Fibroblast of upper back skin (primary cell): ENCODE data around the gene TRERF1.
A peak's percentile ranks its signal among the peaks of the same experiment; 100 is the strongest.

Source experiments
- DNase-seq: peaks from one replicate; pipeline ENCODE4 v3.0.0-alpha.2; 2013

TRERF1 gene

GRCh38 chr6:42268016-42268834 is 183.5 kb downstream of the TRERF1 start:
- no peak for DNase-seq

- no peak for DNase-seq
Observed at GRCh38 chr6:42266538-42266937, 185.2 kb downstream of the TRERF1 start.

- no peak for DNase-seq
Observed at GRCh38 chr6:42264852-42265390, 186.8 kb downstream of the TRERF1 start.

- no peak for DNase-seq
Observed at GRCh38 chr6:42264162-42264851, 187.4 kb downstream of the TRERF1 start.

- no peak for DNase-seq
Observed at GRCh38 chr6:42263165-42263728, 188.5 kb downstream of the TRERF1 start.

- no peak for DNase-seq
Observed at GRCh38 chr6:42260972-42261371, 190.8 kb downstream of the TRERF1 start.

GRCh38 chr6:42260396-42260888 is 191.3 kb downstream of the TRERF1 start:
- DNase-seq, result no peak

GRCh38 chr6:42259841-42260395 is 191.8 kb downstream of the TRERF1 start:
- DNase-seq, result peak; percentile 54

- DNase-seq, result no peak
Observed at GRCh38 chr6:42259286-42259685, 192.4 kb downstream of the TRERF1 start.

GRCh38 chr6:42257614-42258013 is 194.1 kb downstream of the TRERF1 start:
- DNase-seq, result no peak

- no peak for DNase-seq
Observed at GRCh38 chr6:42257063-42257462, 194.7 kb downstream of the TRERF1 start.

- no peak for DNase-seq
Observed at GRCh38 chr6:42255050-42255449, 196.7 kb downstream of the TRERF1 start.

- no peak for DNase-seq
Observed at GRCh38 chr6:42254505-42254904, 197.2 kb downstream of the TRERF1 start.

- DNase-seq, result peak; percentile 43
Observed at GRCh38 chr6:42251911-42252637, 199.7 kb downstream of the TRERF1 start.

- peak; percentile 52 for DNase-seq
Observed at GRCh38 chr6:42251500-42251899, 200.2 kb downstream of the TRERF1 start.

- no peak for DNase-seq
Observed at GRCh38 chr6:42250274-42250931, 201.3 kb downstream of the TRERF1 start.

GRCh38 chr6:42249279-42249678 is 202.4 kb downstream of the TRERF1 start:
- DNase-seq, result peak; percentile 25

- no peak for DNase-seq
Observed at GRCh38 chr6:42243046-42243445, 208.7 kb downstream of the TRERF1 start.

GRCh38 chr6:42241915-42242314 is 209.8 kb downstream of the TRERF1 start:
- no peak for DNase-seq

- peak; percentile 32 for DNase-seq
Observed at GRCh38 chr6:42239736-42240375, 211.9 kb downstream of the TRERF1 start.

- no peak for DNase-seq
Observed at GRCh38 chr6:42239333-42239732, 212.4 kb downstream of the TRERF1 start.
